Osteoblast (primary cell): Measurements from ENCODE around the gene DNAAF6. TPM values are rescaled to one million over a fixed set of nuclear protein-coding genes. Genes with fewer than 3 reads are reported as not detected.

ENCODE experiments used
- DNase-seq: peaks from one replicate; pipeline ENCODE4 v3.0.0; 2011; ENCODE audit warnings: low spot score, mixed read lengths; ENCODE audit not compliant: insufficient read length; ENCODE audit errors: missing footprints
- H2AFZ ChIP-seq: 2 replicates; pipeline ENCODE4 v1.6.0; 2011; ENCODE audit warnings: mild to moderate bottlenecking, low read length
- H3K27ac ChIP-seq: 2 replicates; pipeline ENCODE4 v1.5.1; 2011; ENCODE audit warnings: mild to moderate bottlenecking, low read depth, low read length, moderate library complexity
- H3K27me3 ChIP-seq: 2 replicates; pipeline ENCODE4 v1.6.0; 2012; ENCODE audit warnings: mild to moderate bottlenecking, control low read depth, inconsistent platforms, low read length, moderate library complexity; ENCODE audit not compliant: insufficient read depth
- H3K36me3 ChIP-seq: 2 replicates; pipeline ENCODE4 v1.5.1; 2011; ENCODE audit warnings: mild to moderate bottlenecking, low read length, control low read depth, moderate library complexity; ENCODE audit not compliant: insufficient read depth
- H3K4me1 ChIP-seq: 2 replicates; pipeline ENCODE4 v1.5.1; 2011; ENCODE audit warnings: mild to moderate bottlenecking, low read length, control low read depth, moderate library complexity; ENCODE audit not compliant: insufficient read depth
- H3K4me2 ChIP-seq: 2 replicates; pipeline ENCODE4 v1.6.0; 2011; ENCODE audit warnings: mild to moderate bottlenecking, low read length; ENCODE audit not compliant: insufficient read depth
- H3K4me3 ChIP-seq: fragments of 200-600 bp; sonication (generic); 3 replicates; pipeline ENCODE4 v1.5.1; 2012; ENCODE audit warnings: mild to moderate bottlenecking, low read length, inconsistent platforms; ENCODE audit not compliant: insufficient read depth
- H3K79me2 ChIP-seq: 2 replicates; pipeline ENCODE4 v1.6.0; 2012; ENCODE audit warnings: mild to moderate bottlenecking, low read length, control low read depth, inconsistent platforms; ENCODE audit not compliant: insufficient read depth
- H3K9me3 ChIP-seq: 2 replicates; pipeline ENCODE4 v1.5.1; 2011; ENCODE audit warnings: low read depth, low read length, control low read depth
- H4K20me1 ChIP-seq: 2 replicates; pipeline ENCODE4 v1.6.0; 2012; ENCODE audit warnings: mild to moderate bottlenecking, low read length, control low read depth; ENCODE audit not compliant: insufficient read depth
- total RNA-seq: library from RNA; depleted of rRNA; stranded (reverse); fragments of >200 nt; gene quantifications from 2 replicates; pipeline ENCODE4 v1.2.3, GENCODE V29; 2012
- TF ChIP-seq, protein P1 (sequence below): IDR thresholded peaks from 2 replicates; pipeline ENCODE4 v1.5.1; 2011; ENCODE audit warnings: mild to moderate bottlenecking, low read depth, low read length, moderate library complexity; ENCODE audit errors: extremely low read depth

Gene DNAAF6
- total RNA-seq, 1 donor: not detected

DNA sequence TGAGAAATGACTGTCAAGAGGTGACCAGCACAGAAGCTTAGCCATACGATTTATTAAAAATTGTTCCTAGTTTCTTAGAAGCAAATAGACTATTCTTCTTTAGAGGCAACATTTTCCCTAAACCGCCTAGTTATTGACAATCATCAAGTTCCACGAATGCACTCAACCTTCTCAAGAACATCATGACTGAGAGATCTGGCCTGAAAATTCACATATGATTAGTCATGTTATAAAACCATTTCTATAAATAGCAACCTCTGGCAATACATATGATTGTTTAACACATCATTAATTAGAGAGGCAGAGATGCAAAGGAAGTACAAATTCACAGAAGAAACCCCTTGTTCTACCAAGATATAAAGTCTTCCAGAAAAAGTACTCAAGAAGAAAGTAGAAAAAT lies 6.9 kb upstream of the DNAAF6 start:
- Histone ChIP-seq H2AFZ (no peak overlapping the region), H3K27ac (no peak overlapping the region), H3K4me1 (no peaks in the 10 kb centered on the region), H3K27me3 (no peaks in the 10 kb centered on the region), H3K9me3 (no peaks in the 10 kb centered on the region), H3K4me3 (no peak overlapping the region), H3K79me2 (no peaks in the 10 kb centered on the region), H3K4me2 (no peak overlapping the region), H4K20me1 (no peaks in the 10 kb centered on the region), H3K36me3 (no peaks in the 10 kb centered on the region)
- no peak for DNase-seq
- TF ChIP-seq, protein P1, sequence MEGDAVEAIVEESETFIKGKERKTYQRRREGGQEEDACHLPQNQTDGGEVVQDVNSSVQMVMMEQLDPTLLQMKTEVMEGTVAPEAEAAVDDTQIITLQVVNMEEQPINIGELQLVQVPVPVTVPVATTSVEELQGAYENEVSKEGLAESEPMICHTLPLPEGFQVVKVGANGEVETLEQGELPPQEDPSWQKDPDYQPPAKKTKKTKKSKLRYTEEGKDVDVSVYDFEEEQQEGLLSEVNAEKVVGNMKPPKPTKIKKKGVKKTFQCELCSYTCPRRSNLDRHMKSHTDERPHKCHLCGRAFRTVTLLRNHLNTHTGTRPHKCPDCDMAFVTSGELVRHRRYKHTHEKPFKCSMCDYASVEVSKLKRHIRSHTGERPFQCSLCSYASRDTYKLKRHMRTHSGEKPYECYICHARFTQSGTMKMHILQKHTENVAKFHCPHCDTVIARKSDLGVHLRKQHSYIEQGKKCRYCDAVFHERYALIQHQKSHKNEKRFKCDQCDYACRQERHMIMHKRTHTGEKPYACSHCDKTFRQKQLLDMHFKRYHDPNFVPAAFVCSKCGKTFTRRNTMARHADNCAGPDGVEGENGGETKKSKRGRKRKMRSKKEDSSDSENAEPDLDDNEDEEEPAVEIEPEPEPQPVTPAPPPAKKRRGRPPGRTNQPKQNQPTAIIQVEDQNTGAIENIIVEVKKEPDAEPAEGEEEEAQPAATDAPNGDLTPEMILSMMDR: no peak

DNA sequence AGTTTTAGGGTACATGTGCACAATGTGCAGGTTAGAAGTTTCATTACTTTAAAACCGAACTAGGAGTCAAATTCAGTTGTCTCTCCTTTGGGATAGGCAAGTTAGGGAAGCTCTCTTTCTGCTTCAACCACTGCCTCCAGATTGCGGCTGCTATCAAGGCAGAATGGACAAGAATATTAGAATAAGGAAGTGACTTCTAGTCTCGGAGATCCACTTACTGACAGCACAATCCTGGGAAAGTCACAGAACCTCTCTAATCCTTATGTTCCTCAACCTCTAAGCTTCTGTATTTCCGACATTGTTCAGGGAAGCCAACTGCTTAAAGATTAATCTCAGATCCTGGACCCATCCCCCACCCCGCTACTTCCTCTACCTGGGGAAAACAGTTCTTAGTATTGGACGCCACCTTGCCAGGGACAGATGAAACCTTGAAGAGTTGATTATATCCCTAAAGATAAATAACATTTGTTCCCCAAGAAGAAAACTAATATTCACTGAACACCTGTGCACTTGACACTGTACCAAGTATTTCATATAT lies 2.3 kb upstream of the DNAAF6 start:
- no peak for DNase-seq
- H3K36me3 ChIP-seq: no peaks in the 10 kb centered on the region
- H4K20me1 ChIP-seq: no peaks in the 10 kb centered on the region
- H3K4me1 ChIP-seq: no peaks in the 10 kb centered on the region
- H3K4me2 ChIP-seq: no peak overlapping the region
- H2AFZ ChIP-seq: no peak overlapping the region
- no peak overlapping the region for H3K27ac ChIP-seq
- no peak overlapping the region for H3K4me3 ChIP-seq
- H3K79me2 ChIP-seq: no peaks in the 10 kb centered on the region
- H3K9me3 ChIP-seq: no peaks in the 10 kb centered on the region
- no peaks in the 10 kb centered on the region for H3K27me3 ChIP-seq
- TF ChIP-seq, protein P1: no peak

DNA sequence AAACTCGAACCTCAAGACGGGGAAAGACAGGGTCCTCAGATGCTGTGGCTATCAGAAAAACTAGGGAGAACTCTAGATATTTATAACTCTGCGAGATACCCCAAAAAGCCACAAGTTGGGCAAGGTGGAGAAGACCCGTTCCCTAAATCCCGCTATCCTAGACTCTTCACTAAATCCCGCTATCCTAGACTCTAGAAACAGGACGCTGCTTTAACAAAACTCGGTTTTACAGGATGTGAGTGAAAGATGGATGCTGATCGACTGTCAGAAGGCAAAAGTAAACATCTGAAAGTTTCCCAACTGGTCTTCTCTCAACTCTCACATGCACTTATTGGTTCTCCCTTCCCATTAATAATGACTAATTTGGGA lies 270 bp downstream of the DNAAF6 start:
- H3K4me2 ChIP-seq: peak overlapping the region; percentile 76
- H2AFZ ChIP-seq: no peak overlapping the region
- H3K4me3 ChIP-seq: no peak overlapping the region

DNA sequence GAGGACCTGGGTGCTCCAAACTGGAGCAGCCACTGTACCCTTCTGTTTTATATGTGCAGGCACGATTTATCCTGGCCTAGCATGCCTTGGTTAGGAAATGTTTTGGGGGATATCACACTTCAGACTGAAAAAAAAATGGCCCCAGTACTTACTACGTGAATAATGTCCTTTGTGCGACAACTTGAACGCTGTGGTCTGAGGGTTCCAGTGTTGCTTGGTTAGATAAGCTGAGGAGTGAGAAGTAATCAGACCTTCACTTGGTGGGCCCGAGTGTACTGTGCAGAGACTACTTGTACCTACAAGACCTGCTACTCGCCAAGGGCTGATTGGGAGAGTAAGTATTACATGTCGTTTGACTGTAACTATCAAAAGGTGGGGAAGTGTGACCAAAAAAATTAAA lies 678 bp downstream of the DNAAF6 start:
- TF ChIP-seq, protein P1: no peak
- no peak for DNase-seq
- no peaks in the 10 kb centered on the region for H3K9me3 ChIP-seq
- no peak overlapping the region for H3K4me2 ChIP-seq
- no peak overlapping the region for H3K4me3 ChIP-seq
- no peaks in the 10 kb centered on the region for H3K4me1 ChIP-seq
- no peaks in the 10 kb centered on the region for H3K79me2 ChIP-seq
- no peak overlapping the region for H2AFZ ChIP-seq
- H3K36me3 ChIP-seq: no peaks in the 10 kb centered on the region
- H4K20me1 ChIP-seq: no peaks in the 10 kb centered on the region
- H3K27ac ChIP-seq: no peak overlapping the region
- peaks cover 2% of the 10 kb centered on the region for H3K27me3 ChIP-seq

More for the DNA sequence above, 270 bp downstream of the DNAAF6 start:
- H4K20me1 ChIP-seq: no peaks in the 10 kb centered on the region
- TF ChIP-seq, protein P1: no peak
- H3K27ac ChIP-seq: no peak overlapping the region
- no peaks in the 10 kb centered on the region for H3K36me3 ChIP-seq
- no peaks in the 10 kb centered on the region for H3K27me3 ChIP-seq
- H3K79me2 ChIP-seq: no peaks in the 10 kb centered on the region
- no peaks in the 10 kb centered on the region for H3K4me1 ChIP-seq
- H3K9me3 ChIP-seq: no peaks in the 10 kb centered on the region
- DNase-seq: no peak
